GM18511 (cell line): ENCODE measurements around the gene MYL6B.
"Not testable (repeated sequence)": the region's sequence is repeated elsewhere in the genome, so short reads cannot be mapped to it uniquely, and the experiment has no call there.

Source experiments
- ATAC-seq: cut with Tn5 transposase; IDR thresholded peaks from one replicate; pipeline ENCODE4 v1.9.1; 2021; ENCODE audit warnings: mild to moderate bottlenecking, moderate library complexity; ENCODE audit not compliant: unreplicated experiment

The MYL6B gene

GRCh38 chr12:56152132-56152755 lies at the start of gene MYL6B:
MYL6B (plus strand) TSS chr12:56152587; CDS start chr12:56153919, 1,332 bp downstream.
- ATAC-seq = peak; percentile 89

- no peak for ATAC-seq
These were observed 49.7 kb upstream of the MYL6B start for GRCh38 chr12:56102683-56103065.

GRCh38 chr12:56103066-56103711 lies 49.2 kb upstream of the MYL6B start:
- no peak for ATAC-seq

GRCh38 chr12:56103823-56104108 lies 48.6 kb upstream of the MYL6B start:
- no peak for ATAC-seq

- peak; percentile 96 for ATAC-seq
These were observed 48.1 kb upstream of the MYL6B start, which contains the start of gene PA2G4 for GRCh38 chr12:56104109-56104814. PA2G4 (plus strand) TSS chr12:56104559; CDS start chr12:56104738, 179 bp downstream.

GRCh38 chr12:56104815-56105608 lies 47.4 kb upstream of the MYL6B start:
- ATAC-seq = peak; percentile 14

GRCh38 chr12:56105609-56105902 lies 46.8 kb upstream of the MYL6B start:
- ATAC-seq = no peak

GRCh38 chr12:56107242-56107641 lies 45.1 kb upstream of the MYL6B start:
- ATAC-seq = no peak

GRCh38 chr12:56110571-56110970 lies 41.8 kb upstream of the MYL6B start:
- ATAC-seq = no peak

- no peak for ATAC-seq
These were observed 38.3 kb upstream of the MYL6B start for GRCh38 chr12:56114084-56114483.

GRCh38 chr12:56115329-56115728 lies 37.1 kb upstream of the MYL6B start:
- no peak for ATAC-seq

GRCh38 chr12:56116267-56117081 lies 35.9 kb upstream of the MYL6B start, which contains the start of gene RPL41:
RPL41 (plus strand) TSS chr12:56116633.
- peak; percentile 51 for ATAC-seq

- ATAC-seq = not testable (repeated sequence)
These were observed 35.2 kb upstream of the MYL6B start for GRCh38 chr12:56117082-56117706.

GRCh38 chr12:56117778-56118687 lies 34.4 kb upstream of the MYL6B start, which contains the start of gene ZC3H10:
ZC3H10 (plus strand) TSS chr12:56118266; CDS start chr12:56120563, 2,297 bp downstream.
- ATAC-seq = peak; percentile 85

- no peak for ATAC-seq
These were observed 33.6 kb upstream of the MYL6B start for GRCh38 chr12:56118688-56119357.

GRCh38 chr12:56119361-56119796 lies 33.0 kb upstream of the MYL6B start:
- ATAC-seq = no peak

- ATAC-seq = no peak
These were observed 32.1 kb upstream of the MYL6B start for GRCh38 chr12:56120158-56120846.
